Liver (tissue), 3 donors: ENCODE data around the gene SMYD2.

Experiments
- CTCF ChIP-seq: fragments of 150-350 bp; IDR thresholded peaks from 2 replicates; pipeline ENCODE4 v1.5.1; 2017; ENCODE audit warnings: improper control_type of control experiment, low read depth, low read length; ENCODE audit not compliant: missing input control
- FOXA1 ChIP-seq: IDR thresholded peaks from 2 replicates; pipeline ENCODE4 v1.6.1; 2016; ENCODE audit warnings: antibody characterized with exemption
- GABPA ChIP-seq, 2 donors: IDR thresholded peaks in 1 of 2; conservative IDR thresholded peaks in 1 of 2; 2 replicates each; pipeline ENCODE4 v1.6.1; 2016; ENCODE audit warnings: antibody characterized with exemption in 2 of 2, mild to moderate bottlenecking in 1 of 2, moderate library complexity in 1 of 2
- JUND ChIP-seq, 2 donors: IDR thresholded peaks; 2 replicates each; pipeline ENCODE4 v1.6.1; 2016; ENCODE audit warnings: antibody characterized with exemption in 2 of 2
- MAX ChIP-seq: IDR thresholded peaks from 2 replicates; pipeline ENCODE4 v1.6.1; 2016; ENCODE audit warnings: antibody characterized with exemption
- RAD21 ChIP-seq, 2 donors: IDR thresholded peaks; 2 replicates each; pipeline ENCODE4 v1.6.1; 2016; ENCODE audit warnings: antibody characterized with exemption in 2 of 2, mild to moderate bottlenecking in 2 of 2
- REST ChIP-seq: IDR thresholded peaks from 2 replicates; pipeline ENCODE4 v1.6.1; 2016; ENCODE audit warnings: antibody characterized with exemption, mild to moderate bottlenecking
- RXRA ChIP-seq, 2 donors: IDR thresholded peaks; 2 replicates each; pipeline ENCODE4 v1.6.1; 2017 to 2018; ENCODE audit warnings: antibody characterized with exemption in 2 of 2, mild to moderate bottlenecking in 1 of 2
- SP1 ChIP-seq: IDR thresholded peaks from 2 replicates; pipeline ENCODE4 v1.6.1; 2018; ENCODE audit warnings: antibody characterized with exemption, mild to moderate bottlenecking
- TAF1 ChIP-seq: conservative IDR thresholded peaks from 2 replicates; pipeline ENCODE4 v1.6.1; 2016; ENCODE audit warnings: antibody characterized with exemption, mild to moderate bottlenecking
- YY1 ChIP-seq: IDR thresholded peaks from 2 replicates; pipeline ENCODE4 v1.6.1; 2016; ENCODE audit warnings: antibody characterized with exemption, mild to moderate bottlenecking
- ZBTB33 ChIP-seq: IDR thresholded peaks from 2 replicates; pipeline ENCODE4 v1.6.1; 2016; ENCODE audit warnings: antibody characterized with exemption
- TF ChIP-seq, protein P1 (sequence below): IDR thresholded peaks from 2 replicates; pipeline ENCODE4 v1.6.1; 2016; ENCODE audit warnings: antibody characterized with exemption
- donor health status: healthy.
- donor health status: healthy.

- TF ChIP-seq CTCF: no peak
- no peak for TF ChIP-seq YY1
- TF ChIP-seq RXRA (IDR thresholded peaks at IDR 0.05): no peak
- TF ChIP-seq ZBTB33: no peak
- TF ChIP-seq RAD21 (IDR thresholded peaks at IDR 0.05): no peak
- TF ChIP-seq GABPA (IDR thresholded peaks at IDR 0.05 in 1 of 2, conservative IDR thresholded peaks at IDR 0.05 in 1 of 2): no peak
- TF ChIP-seq, protein P1, sequence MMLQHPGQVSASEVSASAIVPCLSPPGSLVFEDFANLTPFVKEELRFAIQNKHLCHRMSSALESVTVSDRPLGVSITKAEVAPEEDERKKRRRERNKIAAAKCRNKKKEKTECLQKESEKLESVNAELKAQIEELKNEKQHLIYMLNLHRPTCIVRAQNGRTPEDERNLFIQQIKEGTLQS: no peak
- no peak for TF ChIP-seq REST
- TF ChIP-seq JUND (IDR thresholded peaks at IDR 0.05): no peak
- TF ChIP-seq TAF1: no peak
- TF ChIP-seq SP1: no peak
- no peak for TF ChIP-seq FOXA1
- TF ChIP-seq MAX: no peak
Measured at GRCh38 chr1:214331180-214331579, 50.2 kb downstream of the SMYD2 start.
